Measurements from ENCODE around the gene FMO3. TPM values are rescaled to one million over a fixed set of nuclear protein-coding genes. Genes with fewer than 3 reads are reported as not detected.

Gene FMO3
- total and polyA plus RNA-seq, 2 donors (not counting 3 experiments of a cell fraction or from before 2014, with no cell fraction given): not detected

GRCh38 chr1:171083222-171083621 lies 7.5 kb upstream of the FMO3 start:
- no peak for TF ChIP-seq EZH2 (IDR thresholded peaks at IDR 0.05; ENCODE audit: borderline replicate concordance, low read depth, low read length, severe bottlenecking)
- TF ChIP-seq, protein P1, sequence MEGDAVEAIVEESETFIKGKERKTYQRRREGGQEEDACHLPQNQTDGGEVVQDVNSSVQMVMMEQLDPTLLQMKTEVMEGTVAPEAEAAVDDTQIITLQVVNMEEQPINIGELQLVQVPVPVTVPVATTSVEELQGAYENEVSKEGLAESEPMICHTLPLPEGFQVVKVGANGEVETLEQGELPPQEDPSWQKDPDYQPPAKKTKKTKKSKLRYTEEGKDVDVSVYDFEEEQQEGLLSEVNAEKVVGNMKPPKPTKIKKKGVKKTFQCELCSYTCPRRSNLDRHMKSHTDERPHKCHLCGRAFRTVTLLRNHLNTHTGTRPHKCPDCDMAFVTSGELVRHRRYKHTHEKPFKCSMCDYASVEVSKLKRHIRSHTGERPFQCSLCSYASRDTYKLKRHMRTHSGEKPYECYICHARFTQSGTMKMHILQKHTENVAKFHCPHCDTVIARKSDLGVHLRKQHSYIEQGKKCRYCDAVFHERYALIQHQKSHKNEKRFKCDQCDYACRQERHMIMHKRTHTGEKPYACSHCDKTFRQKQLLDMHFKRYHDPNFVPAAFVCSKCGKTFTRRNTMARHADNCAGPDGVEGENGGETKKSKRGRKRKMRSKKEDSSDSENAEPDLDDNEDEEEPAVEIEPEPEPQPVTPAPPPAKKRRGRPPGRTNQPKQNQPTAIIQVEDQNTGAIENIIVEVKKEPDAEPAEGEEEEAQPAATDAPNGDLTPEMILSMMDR (IDR thresholded peaks at IDR 0.05; ENCODE audit: extremely low read depth in 1 of 2, insufficient read depth in 1 of 2, low read depth in 1 of 2, low read length in 2 of 2): no peak
- dilution Hi-C loops (cut with MboI; ENCODE audit: extremely low pct_ligation_motif_present, low sequenced_read_pairs): no loop called here
- H3K4me1 ChIP-seq (ENCODE audit: control insufficient read depth, extremely low read depth, insufficient read depth, low read length): no peaks in the 10 kb centered on the region
- DNase-seq (ENCODE audit: low read depth, low spot score) (no peak), FAIRE-seq (no peak)
- no peaks in the 10 kb centered on the region for H4K20me1 ChIP-seq (replicated peaks; ENCODE audit: control insufficient read depth, extremely low read depth, insufficient read depth, low read length)
- no peak overlapping the region for H3K9ac ChIP-seq (replicated peaks; ENCODE audit: extremely low read depth, insufficient read depth, low read length)
- no peaks in the 10 kb centered on the region for H3K79me2 ChIP-seq (ENCODE audit: control insufficient read depth, insufficient read depth, low read length)
- no peaks in the 10 kb centered on the region for H3K27me3 ChIP-seq (ENCODE audit: control insufficient read depth in 2 of 2, insufficient read depth in 2 of 2, low read length in 2 of 2)
- intact Hi-C loops (cut with micrococcal nuclease): no loop called here
- no peak overlapping the region for H3K4me3 ChIP-seq (replicated peaks in 1 of 3; ENCODE audit: insufficient read depth in 1 of 3, low read depth in 1 of 3, low read length in 3 of 3)
- CTCF ChIA-PET: no interaction called here
- POLR2A ChIA-PET: no interaction called here
- H3K27ac ChIP-seq (ENCODE audit: insufficient read depth, low read depth, low read length): no peak overlapping the region
- H3K9me3 ChIP-seq (replicated peaks; ENCODE audit: control insufficient read depth, insufficient read depth, low read length): no peaks in the 10 kb centered on the region
- H2AFZ ChIP-seq (ENCODE audit: low read depth, low read length): no peak overlapping the region
- H3K4me2 ChIP-seq (ENCODE audit: insufficient read depth, low read length): no peak overlapping the region
- BruUV-seq (replicated peaks): no TSS peak
- no peaks in the 10 kb centered on the region for H3K9me1 ChIP-seq (replicated peaks; ENCODE audit: control insufficient read depth, extremely low read depth, insufficient read depth, low read length)
- no peaks in the 10 kb centered on the region for H3K36me3 ChIP-seq (ENCODE audit: control insufficient read depth in 2 of 2, extremely low read depth in 1 of 2, insufficient read depth in 2 of 2, low read length in 2 of 2)

DNA sequence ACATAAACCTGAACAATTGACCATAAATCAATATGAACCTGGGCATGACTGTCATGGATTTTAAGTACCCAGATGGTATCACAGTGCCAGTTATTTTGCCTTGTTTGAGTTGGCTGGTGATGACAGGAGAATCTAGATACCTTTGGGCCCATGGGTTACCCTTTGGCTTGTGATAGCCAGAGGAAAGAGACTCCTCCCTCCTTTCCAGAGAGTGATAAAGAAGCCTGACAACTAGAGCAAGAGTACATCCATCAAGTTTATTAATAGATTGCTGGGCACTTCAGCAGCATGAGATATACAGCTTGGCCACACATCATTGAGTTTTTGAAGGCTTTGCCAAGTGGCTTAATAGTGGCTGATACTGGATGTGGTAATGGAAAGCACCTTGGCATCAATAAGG lies 6.6 kb upstream of the FMO3 start:
- Histone ChIP-seq H3K79me2 (ENCODE audit: control insufficient read depth, insufficient read depth, low read length) (no peaks in the 10 kb centered on the region), H3K27ac (ENCODE audit: insufficient read depth, low read depth, low read length) (no peak overlapping the region), H3K36me3 (ENCODE audit: control insufficient read depth in 2 of 2, extremely low read depth in 1 of 2, insufficient read depth in 2 of 2, low read length in 2 of 2) (no peaks in the 10 kb centered on the region), H3K27me3 (ENCODE audit: control insufficient read depth in 2 of 2, insufficient read depth in 2 of 2, low read length in 2 of 2) (no peaks in the 10 kb centered on the region), H3K4me2 (ENCODE audit: insufficient read depth, low read length) (no peak overlapping the region), H3K4me3 (replicated peaks in 1 of 3; ENCODE audit: insufficient read depth in 1 of 3, low read depth in 1 of 3, low read length in 3 of 3) (no peak overlapping the region), H2AFZ (ENCODE audit: low read depth, low read length) (no peak overlapping the region), H3K9me1 (replicated peaks; ENCODE audit: control insufficient read depth, extremely low read depth, insufficient read depth, low read length) (no peaks in the 10 kb centered on the region), H3K9ac (replicated peaks; ENCODE audit: extremely low read depth, insufficient read depth, low read length) (no peak overlapping the region), H3K9me3 (replicated peaks; ENCODE audit: control insufficient read depth, insufficient read depth, low read length) (no peaks in the 10 kb centered on the region), H4K20me1 (replicated peaks; ENCODE audit: control insufficient read depth, extremely low read depth, insufficient read depth, low read length) (no peaks in the 10 kb centered on the region), H3K4me1 (ENCODE audit: control insufficient read depth, extremely low read depth, insufficient read depth, low read length) (no peaks in the 10 kb centered on the region)
- intact Hi-C loops (cut with micrococcal nuclease): no loop called here
- TF ChIP-seq GATA2 (IDR thresholded peaks at IDR 0.05; ENCODE audit: insufficient read depth, insufficient read length, low read depth, low read length): no peak
- TF ChIP-seq MYC (IDR thresholded peaks at IDR 0.05; ENCODE audit: low read depth, low read length): no peak
- TF ChIP-seq FOS (IDR thresholded peaks at IDR 0.05; ENCODE audit: borderline replicate concordance, insufficient read depth, low read length): no peak
- TF ChIP-seq EZH2 (IDR thresholded peaks at IDR 0.05; ENCODE audit: borderline replicate concordance, low read depth, low read length, severe bottlenecking): no peak
- no peak for TF ChIP-seq MAX (IDR thresholded peaks at IDR 0.05; ENCODE audit: insufficient read depth, insufficient read length)
- TF ChIP-seq POLR2AphosphoS5 (IDR thresholded peaks at IDR 0.05; ENCODE audit: insufficient read depth, low read depth, low read length): no peak
- TF ChIP-seq, protein P1 (IDR thresholded peaks at IDR 0.05; ENCODE audit: extremely low read depth in 1 of 2, insufficient read depth in 1 of 2, low read depth in 1 of 2, low read length in 2 of 2): no peak
- TF ChIP-seq POLR2A (IDR thresholded peaks at IDR 0.05; ENCODE audit: low read depth, low read length): no peak
- no peak for TF ChIP-seq JUN (IDR thresholded peaks at IDR 0.05; ENCODE audit: borderline replicate concordance, insufficient read depth, insufficient read length, low read depth)
- no TSS peak for BruUV-seq (replicated peaks)
- DNase-seq (ENCODE audit: low read depth, low spot score) (no peak), FAIRE-seq (no peak)
- ChIA-PET POLR2A (no interaction called here), CTCF (no interaction called here)
- dilution Hi-C loops (cut with MboI; ENCODE audit: extremely low pct_ligation_motif_present, low sequenced_read_pairs): no loop called here
